Heart right ventricle (tissue), 16 donors: ENCODE data around the gene BBS5. TPM values are rescaled to one million over a fixed set of nuclear protein-coding genes. Genes with fewer than 3 reads are reported as not detected.

ENCODE experiments used
- ATAC-seq, 8 donors: fragments of 200-7000 bp; cut with Tn5 transposase; one replicate each; pipeline ENCODE4 v1.9.1; 2020; ENCODE audit warnings: mild to moderate bottlenecking in 8 of 8, moderate library complexity in 8 of 8, moderate number of reproducible peaks in 1 of 8
- DNase-seq, 2 donors: peaks; one replicate each; pipeline ENCODE4 v3.0.0-alpha.2; 2020
- H3K27ac ChIP-seq, 10 donors: fragments of 200-600 bp; sonication (generic) in 2 of 10; one replicate each; pipeline versions ENCODE4 v1.5.0 to v1.8.0; 2020 to 2022; ENCODE audit warnings: mild to moderate bottlenecking in 3 of 10
- H3K27me3 ChIP-seq, 7 donors: fragments of 200-600 bp; one replicate each; pipeline ENCODE4 v1.8.0; 2021 to 2022; ENCODE audit warnings: mild to moderate bottlenecking in 2 of 7
- H3K36me3 ChIP-seq, 9 donors: fragments of 200-600 bp; sonication (generic) in 1 of 9; one replicate each; pipeline versions ENCODE4 v1.5.0 to v1.8.0; 2020 to 2022; ENCODE audit warnings: mild to moderate bottlenecking in 2 of 9
- H3K4me1 ChIP-seq, 9 donors: fragments of 200-600 bp; sonication (generic) in 1 of 9; one replicate each; pipeline versions ENCODE4 v1.5.0 to v1.8.0; 2020 to 2022; ENCODE audit warnings: mild to moderate bottlenecking in 4 of 9
- H3K4me3 ChIP-seq, 10 donors: fragments of 200-600 bp; sonication (generic) in 2 of 10; one replicate each; pipeline versions ENCODE4 v1.5.0 to v1.8.0; 2020 to 2022; ENCODE audit warnings: mild to moderate bottlenecking in 7 of 10, moderate library complexity in 2 of 10
- H3K9me3 ChIP-seq, 11 donors: fragments of 200-600 bp in 10 of 11; sonication (generic) in 2 of 11; one replicate each; pipeline versions ENCODE4 v1.5.0 to v1.8.0; 2013 to 2022; ENCODE audit warnings: mild to moderate bottlenecking in 2 of 11, control low read depth in 1 of 11, moderate library complexity in 1 of 11
- CTCF ChIP-seq, 9 donors: fragments of 200-600 bp; sonication (generic) in 2 of 9; IDR thresholded peaks; one replicate each; pipeline versions ENCODE4 v1.5.0 to v1.8.0; 2021 to 2022; ENCODE audit warnings: antibody characterized with exemption in 9 of 9, mild to moderate bottlenecking in 5 of 9, moderate library complexity in 1 of 9
- WGBS, 2 donors: extraction: QIAGEN DNeasy Blood & Tissue Kit; methylation state at CpG; one replicate each; pipeline ENCODE4 v1.1.7; 2013; ENCODE audit warnings: inconsistent platforms in 1 of 2; 5-methylcytosine and 5-hydroxymethylcytosine counted together
- intact Hi-C, 10 donors: fragments of 100-400 bp; cut with DNase I; formaldehyde crosslinking; loops; one replicate each; pipeline versions ENCODE4 v1.11.1 to v1.14.2; 2022
- polyA plus RNA-seq, 2 donors: library from polyadenylated mRNA; stranded (reverse); fragments of 200-250 nt; gene quantifications; one replicate each; pipeline ENCODE4 v1.2.3, GENCODE V29; 2013
- total RNA-seq, 10 donors: library from RNA; stranded (reverse); fragmentation: NEBNext Ultra II Directional in 3 of 10; extraction: Animal tissue kit (Norgen Biotek cat#: 25700) in 3 of 10; gene quantifications; one replicate each; pipeline versions ENCODE4 v1.2.1 to v1.2.4, GENCODE V29; 2021 to 2023
- donor health status: Arrhythmogenic right ventricular cardiomyopathy.
- donor health status: ischemic (EF 13 %, LVEDD 7.1; RV severe dilation, severe dysfunction).
- donor health status: healthy with polysubstance abuse.
- donor health status: DM: no; HTN: yes; CAD: no.
- donor health status: DM: no; HTN: no; CAD: no.
- donor health status: ischemic (EF 25% LVEDD 6.9; RV normal size, moderate dysfunction).
- donor health status: ischemic (EF 25% LVEDD 5.7; RV mildly dilated, moderate dysfunction).
- donor health status: healthy.
- donor health status: DM: yes; HTN: yes; CAD: no.
- donor health status: Ischemic cardiomyopathy.
- donor health status: ischemic (EF 35%, LVEDD 5.7; RV mildly dilated, moderate dysfunction).
- donor health status: nonischemic (EF 11% LVEDD 7.7; RV severe dilation, severe dysfunction).
- donor health status: DM: yes; HTN: yes; CAD: no.
- donor health status: PGD.
- donor health status: ischemic (EF 29% LVEDD 5.4; RV normal size, mild dysfunction).
- donor health status: nonischemic (EF 23%, LVEDD 6.1; RV moderate dilation, normal function).

Gene BBS5
- total and polyA plus RNA-seq, 12 donors, result 4.7 to 10.3 (median 8.5) TPM

DNA sequence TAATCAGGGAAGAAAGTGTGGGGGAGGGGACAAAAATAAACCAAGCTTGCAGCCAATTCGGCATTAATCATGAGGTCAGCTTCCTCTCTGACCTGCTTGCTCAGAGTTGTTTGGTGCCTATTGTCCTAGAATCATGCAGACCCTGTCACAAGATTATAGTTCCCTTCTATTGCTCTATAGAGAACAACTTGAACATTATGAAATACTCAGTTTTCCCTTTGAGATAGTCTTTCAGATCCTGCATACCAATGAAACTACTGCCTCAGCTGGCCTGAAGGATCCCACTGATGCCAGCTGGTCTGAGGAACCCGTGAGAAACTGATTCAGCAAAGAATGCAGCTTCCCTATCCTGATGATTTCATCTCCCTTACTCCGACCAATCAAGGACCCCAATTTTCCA, 955 bp upstream of the BBS5 start:
- peak overlapping the region in 2 of 10 donors; percentile 74 to 85 for H3K27ac ChIP-seq
- peaks cover 0 to 21% (median 9%) of the 10 kb centered on the region in 9 donors for H3K4me1 ChIP-seq
- no peaks in the 10 kb centered on the region for H3K27me3 ChIP-seq
- DNase-seq (no peak), ATAC-seq (peak in 4 of 8 donors; percentile 21 to 51 (median 29))
- H3K9me3 ChIP-seq, result no peaks in the 10 kb centered on the region
- peak overlapping the region in 4 of 10 donors; percentile 59 to 92 (median 82) for H3K4me3 ChIP-seq
- peaks cover 0 to 18% (median 0%) of the 10 kb centered on the region in 9 donors for H3K36me3 ChIP-seq
- no peak for TF ChIP-seq CTCF (IDR thresholded peaks at IDR 0.05)
- WGBS, 2 donors, result 54 to 70% methylated on average over 3 of the region's 3 CpGs
- intact Hi-C loops, result no loop called here

- peaks cover 0 to 22% (median 3%) of the 10 kb centered on the region in 9 donors for H3K36me3 ChIP-seq
- DNase-seq (no peak), ATAC-seq (no peak)
- peak overlapping the region; percentile 59 to 92 (median 82) for H3K4me3 ChIP-seq
- H3K9me3 ChIP-seq, result no peaks in the 10 kb centered on the region
- H3K27ac ChIP-seq, result peak overlapping the region in 9 of 10 donors; percentile 48 to 85 (median 71)
- intact Hi-C loops, result no loop called here
- no peak for TF ChIP-seq CTCF (IDR thresholded peaks at IDR 0.05)
- WGBS, 2 donors, result 73 to 78% methylated on average over 14 of the region's 14 CpGs
- H3K27me3 ChIP-seq, result no peaks in the 10 kb centered on the region
- H3K4me1 ChIP-seq, result peaks cover 0 to 21% (median 9%) of the 10 kb centered on the region in 9 donors
Observed at GRCh38 chr2:169478745-169479256, 493 bp upstream of the BBS5 start.

- Histone ChIP-seq H3K4me1 (peaks cover 0 to 21% (median 9%) of the 10 kb centered on the region in 9 donors), H3K9me3 (no peaks in the 10 kb centered on the region), H3K4me3 (peak overlapping the region; percentile 59 to 92 (median 82)), H3K27me3 (no peaks in the 10 kb centered on the region), H3K36me3 (peaks cover 0 to 35% (median 13%) of the 10 kb centered on the region in 9 donors), H3K27ac (peak overlapping the region in 8 of 10 donors; percentile 48 to 85 (median 72))
- intact Hi-C loops, result no loop called here
- ATAC-seq, result peak in 1 of 8 donors; percentile 2
- DNase-seq, result no peak
- WGBS, 2 donors, result 30 to 32% methylated on average over 9 of the region's 9 CpGs
- no peak for TF ChIP-seq CTCF (IDR thresholded peaks at IDR 0.05)
Observed at GRCh38 chr2:169480079-169480465, 778 bp downstream of the BBS5 start.

DNA sequence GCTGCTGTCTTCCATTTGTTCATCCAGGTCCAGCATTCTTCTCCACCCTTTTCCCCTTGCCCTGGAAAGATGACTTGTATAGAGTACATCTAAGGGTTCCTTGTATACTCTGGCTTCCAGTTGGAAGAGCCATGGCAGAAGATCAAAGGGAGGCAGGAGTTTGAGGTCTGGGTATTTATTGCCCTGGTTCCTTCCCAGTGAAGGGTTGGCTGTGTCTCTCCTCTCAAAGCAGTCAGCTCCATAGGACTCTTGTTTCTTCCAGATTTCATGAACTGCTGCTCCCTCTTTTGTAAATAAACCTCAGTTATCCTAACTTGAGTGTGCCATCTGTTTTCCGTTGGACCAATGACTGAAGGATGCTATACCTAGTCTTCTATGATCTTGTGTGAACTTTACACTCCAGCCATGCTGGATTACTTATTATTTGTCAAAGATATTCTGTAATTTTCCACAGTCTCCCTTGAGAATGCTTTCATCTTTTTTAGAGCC, 6.4 kb downstream of the BBS5 start:
- ATAC-seq (no peak), DNase-seq (no peak)
- Histone ChIP-seq H3K36me3 (peaks cover 0 to 89% (median 13%) of the 10 kb centered on the region in 9 donors), H3K4me1 (no peaks in the 10 kb centered on the region), H3K4me3 (no peak overlapping the region), H3K9me3 (no peaks in the 10 kb centered on the region), H3K27me3 (no peaks in the 10 kb centered on the region), H3K27ac (no peak overlapping the region)
- intact Hi-C loops, result no loop called here
- TF ChIP-seq CTCF (IDR thresholded peaks at IDR 0.05), result no peak
- 92 to 98% methylated on average over 1 of the region's 1 CpG for WGBS, 2 donors
